Right renal cortex interstitium (tissue), 3 donors: ENCODE results near the gene DDX59. TPM values are rescaled to one million over a fixed set of nuclear protein-coding genes. Genes with fewer than 3 reads are reported as not detected.
"Not testable (repeated sequence)": the region's sequence is repeated elsewhere in the genome, so short reads cannot be mapped to it uniquely, and the experiment has no call there.

Experiments
- DNase-seq, 3 donors: peaks; one replicate each; pipeline ENCODE4 v3.0.0-alpha.2; 2013; ENCODE audit warnings: low read depth in 3 of 3, low spot score in 2 of 3
- polyA plus RNA-seq, 3 donors: library from polyadenylated mRNA; unstranded; fragments of 120-200 nt; gene quantifications; one replicate each; pipeline ENCODE4 v1.2.1, GENCODE V29; 2013; ENCODE audit not compliant: insufficient read length in 3 of 3

DDX59 gene
- polyA plus RNA-seq, 3 donors, result 28.8 to 30.1 (median 29.6) TPM

DNA sequence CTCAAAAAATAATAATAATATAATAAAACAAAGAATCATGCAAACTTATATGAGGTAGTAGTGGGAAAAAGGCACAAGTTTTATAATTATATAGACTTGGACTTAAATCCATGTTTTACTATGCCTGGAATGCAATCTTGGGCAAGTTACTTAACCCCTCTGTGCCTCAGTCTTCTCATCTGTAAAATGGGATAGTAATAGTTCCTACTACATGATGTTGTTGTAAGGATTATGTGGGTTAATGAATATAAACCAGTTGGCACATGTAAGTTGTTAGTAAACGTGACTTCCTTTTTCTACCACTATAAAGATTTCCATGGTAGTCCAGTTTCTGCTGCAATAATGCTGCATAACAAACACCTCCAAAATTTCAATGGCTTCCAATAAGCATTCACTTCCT is 38.3 kb downstream of the DDX59 start:
- no peak for DNase-seq

DNA sequence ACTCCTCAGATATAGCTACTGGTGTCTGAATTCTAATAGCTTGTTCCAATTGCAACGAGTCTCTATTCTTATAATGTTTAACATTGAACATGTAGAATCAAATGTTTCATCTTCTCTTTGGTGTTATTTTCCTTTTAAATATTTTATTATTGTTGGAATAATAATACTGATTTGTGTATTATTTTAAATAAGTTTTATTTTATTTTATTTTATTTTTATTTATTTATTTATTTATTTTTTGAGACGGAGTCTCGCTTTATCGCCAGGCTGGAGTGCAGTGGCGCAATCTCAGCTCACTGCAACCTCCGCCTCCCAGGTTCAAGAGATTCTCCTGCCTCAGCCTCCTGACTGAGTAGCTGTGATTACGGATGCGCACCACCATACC is 39.2 kb downstream of the DDX59 start:
- DNase-seq, result not testable (repeated sequence)

GRCh38 chr1:200629876-200630514 is 39.7 kb downstream of the DDX59 start:
- no peak for DNase-seq

DNA sequence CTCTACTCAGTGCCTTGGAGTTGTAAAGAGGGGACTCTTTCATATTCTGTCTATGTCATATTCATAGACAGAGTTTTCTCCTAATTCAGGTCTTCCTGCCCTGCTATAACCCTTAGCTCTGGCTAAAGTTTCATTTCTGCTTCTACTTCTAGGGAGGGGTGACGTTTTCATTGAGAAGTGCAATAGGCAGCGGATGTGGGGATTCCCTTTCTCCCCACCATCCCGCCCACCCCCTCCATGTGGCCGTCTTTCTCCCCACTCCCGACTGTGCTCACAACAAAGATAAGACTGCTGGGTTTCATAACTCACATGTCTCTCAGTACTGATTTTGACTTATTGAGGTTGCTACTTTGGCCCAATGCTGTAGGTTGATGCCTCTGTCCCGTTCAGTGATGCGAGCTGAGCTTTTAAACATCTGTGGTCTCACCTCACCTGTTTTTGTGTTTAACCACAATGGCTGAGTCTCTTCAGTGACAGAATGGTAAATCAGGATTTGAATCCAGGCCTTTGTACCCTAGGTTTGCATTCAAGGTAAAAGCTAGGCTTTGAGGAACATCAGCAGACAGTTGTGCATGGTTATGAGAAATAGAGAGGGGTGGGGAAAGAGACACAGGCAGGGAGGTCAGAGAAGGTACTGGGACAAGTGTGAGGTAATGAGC is 41.4 kb downstream of the DDX59 start:
- DNase-seq, result no peak

DNA sequence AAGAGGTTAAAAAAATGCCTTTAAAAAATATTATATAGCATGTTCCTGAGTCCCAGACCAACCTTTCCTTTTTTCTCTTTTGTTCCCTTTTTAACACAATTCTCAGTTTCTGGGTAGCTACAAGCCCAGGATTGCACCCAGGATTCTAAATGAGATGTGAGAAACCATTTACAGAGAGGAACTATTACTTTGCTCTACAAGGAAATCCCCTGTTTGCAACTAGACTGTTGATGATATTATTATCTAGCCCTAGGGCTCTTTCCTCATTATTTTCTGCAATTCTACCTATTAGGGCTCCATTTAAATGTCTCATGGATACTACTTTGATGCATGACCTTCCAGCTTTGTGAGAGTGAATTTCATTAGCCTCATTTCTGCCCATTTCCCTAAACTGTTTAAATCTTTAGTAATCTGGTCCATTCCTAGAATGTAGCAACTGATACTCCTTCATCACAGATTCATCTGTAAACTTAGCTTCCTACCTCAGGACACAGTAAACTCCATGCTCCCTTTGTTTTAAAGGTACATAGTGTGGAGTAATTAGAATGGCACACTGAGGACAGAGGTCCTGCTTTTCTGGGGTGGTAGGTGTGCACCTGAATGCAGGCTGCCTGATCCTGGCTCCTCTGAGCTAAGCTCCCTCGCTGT is 42.0 kb downstream of the DDX59 start:
- no peak for DNase-seq

DNA sequence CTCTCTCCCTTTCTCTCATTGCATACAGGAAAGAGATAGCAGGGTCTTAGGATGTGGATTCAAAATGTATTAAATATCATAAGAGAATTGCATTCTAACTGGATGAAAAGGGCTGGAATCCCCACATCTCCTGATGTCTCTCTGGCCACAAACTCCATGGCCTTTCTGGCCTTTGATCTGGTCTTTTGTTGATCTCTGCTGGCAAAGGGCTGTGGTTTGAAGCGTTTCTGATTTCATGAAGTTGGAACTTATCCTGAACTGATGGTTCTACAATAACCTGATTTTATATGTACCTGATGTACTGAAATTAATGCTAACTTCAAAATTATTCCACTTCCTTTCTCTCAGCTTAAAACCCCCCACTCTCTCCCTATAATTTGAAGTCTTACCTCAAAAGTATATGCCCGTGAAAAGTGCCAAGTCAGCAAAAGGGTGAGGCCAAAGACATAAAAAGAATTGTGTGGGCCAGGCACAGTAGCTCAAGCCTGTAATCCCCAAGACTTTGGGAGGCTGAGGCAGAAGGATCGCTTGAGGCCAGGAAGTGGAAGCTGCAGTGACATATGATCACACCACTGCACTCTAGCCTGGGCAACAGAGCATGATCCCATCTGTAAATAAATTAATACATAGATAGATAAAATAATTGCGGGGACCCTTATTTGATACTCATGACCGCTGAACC is 42.7 kb downstream of the DDX59 start:
- no peak for DNase-seq

GRCh38 chr1:200625381-200625824 is 44.3 kb downstream of the DDX59 start:
- DNase-seq, result no peak

GRCh38 chr1:200624679-200625335 is 44.9 kb downstream of the DDX59 start:
- no peak for DNase-seq

- DNase-seq, result peak; percentile 73 to 86 (median 80)
Observed at GRCh38 chr1:200620273-200621131, 49.2 kb downstream of the DDX59 start, which contains the start of gene KIF14. TSS of gene KIF14 (minus strand) at chr1:200620751. CDS start at chr1:200618723, 2,028 bp downstream.

GRCh38 chr1:200619894-200620272 is 49.8 kb downstream of the DDX59 start:
- DNase-seq, result peak in 2 of 3 donors; percentile 1

GRCh38 chr1:200610846-200611245 is 58.9 kb downstream of the DDX59 start:
- no peak for DNase-seq

GRCh38 chr1:200602632-200603031 is 67.1 kb downstream of the DDX59 start:
- no peak for DNase-seq

Other genes starting within 250 kb of the DDX59 start
- 1 to 10 TPM; 6.5 to 7.8 (median 7.2) TPM for gene KIF14, start 49.2 kb downstream of the DDX59 start, polyA plus RNA-seq
- gene CAMSAP2, start 69.0 kb upstream of the DDX59 start, polyA plus RNA-seq, result 10 to 100 TPM; 41.6 to 42.7 (median 41.7) TPM
- gene GPR25, start 203.1 kb upstream of the DDX59 start, polyA plus RNA-seq, result not detected
- gene INAVA, start 225.0 kb upstream of the DDX59 start, polyA plus RNA-seq, result 10 to 100 TPM; 30.5 to 37.8 (median 33.0) TPM